K562 treated with DMSO at 1 percent for 12 hours (cell line): ENCODE measurements around the gene NNMT. TPM values are rescaled to one million over a fixed set of nuclear protein-coding genes. Genes with fewer than 3 reads are reported as not detected.

Experiments used
- total RNA-seq: library from RNA; unstranded; fragments of 300-600 nt; gene quantifications from 2 replicates; pipeline ENCODE4 v1.2.3, GENCODE V29; 2022; ENCODE audit not compliant: insufficient read depth

Gene NNMT
- total RNA-seq, result 30.7 and 82.4 TPM in 2 replicates

GRCh38 chr11:114295676-114296604, at the start of gene NNMT:
NNMT (plus strand) TSS chr11:114296399; CDS start chr11:114296557, 158 bp downstream.

Other genes with a start within 250 kb of the NNMT start
- gene ZBTB16, start 236.7 kb upstream of the NNMT start, total RNA-seq, result not detected in 2 replicates
- 3.3 and 7.3 TPM in 2 replicates for gene C11orf71, start 104.1 kb downstream of the NNMT start, total RNA-seq
- 7.4 and 20.6 TPM in 2 replicates for gene RBM7, start 104.3 kb downstream of the NNMT start, total RNA-seq
- 82.9 and 92.6 TPM in 2 replicates for gene REXO2, start 143.1 kb downstream of the NNMT start, total RNA-seq